ENCODE data around the gene AHSP. TPM values are rescaled to one million over a fixed set of nuclear protein-coding genes. Genes with fewer than 3 reads are reported as not detected.
A peak's percentile ranks its signal among the peaks of the same experiment; 100 is the strongest.
"Not testable (repeated sequence)": the region's sequence is repeated elsewhere in the genome, so short reads cannot be mapped to it uniquely, and the experiment has no call there.

The AHSP gene
- 1.6 TPM for total RNA-seq

- no peak for DNase-seq (ENCODE audit: low read depth in 2 of 3, low spot score in 2 of 3)
These were observed at the start of gene AHSP for GRCh38 chr16:31527734-31528274. AHSP (plus strand) TSS chr16:31527900; CDS start chr16:31528140, 240 bp downstream.

- no peak for DNase-seq (ENCODE audit: low read depth in 2 of 3, low spot score in 2 of 3)
These were observed 48.7 kb upstream of the AHSP start for GRCh38 chr16:31478956-31479355.

DNA sequence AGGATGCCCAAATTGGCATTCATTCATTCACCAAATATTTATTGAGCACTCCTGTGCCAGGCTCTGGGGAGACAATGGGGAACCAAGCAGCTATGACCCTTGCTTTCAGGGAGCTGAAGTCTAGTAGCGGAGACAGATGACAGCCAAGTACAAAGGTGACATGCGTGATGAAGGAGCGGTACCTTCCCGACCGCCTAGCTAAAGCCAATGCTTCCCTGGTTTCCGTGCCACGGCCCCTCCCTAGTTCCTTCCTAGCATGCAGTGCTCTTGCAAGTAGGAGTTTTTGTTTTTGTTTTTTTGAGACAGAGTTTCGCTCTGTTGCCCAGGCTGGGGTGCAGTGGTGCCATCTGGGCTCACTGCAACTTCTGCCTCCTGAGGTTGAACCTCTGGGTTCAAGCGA is 47.9 kb upstream of the AHSP start:
- DNase-seq (ENCODE audit: low read depth in 2 of 3, low spot score in 2 of 3) = no peak

GRCh38 chr16:31480851-31481536 is 46.7 kb upstream of the AHSP start:
- no peak for DNase-seq (ENCODE audit: low read depth in 2 of 3, low spot score in 2 of 3)

DNA sequence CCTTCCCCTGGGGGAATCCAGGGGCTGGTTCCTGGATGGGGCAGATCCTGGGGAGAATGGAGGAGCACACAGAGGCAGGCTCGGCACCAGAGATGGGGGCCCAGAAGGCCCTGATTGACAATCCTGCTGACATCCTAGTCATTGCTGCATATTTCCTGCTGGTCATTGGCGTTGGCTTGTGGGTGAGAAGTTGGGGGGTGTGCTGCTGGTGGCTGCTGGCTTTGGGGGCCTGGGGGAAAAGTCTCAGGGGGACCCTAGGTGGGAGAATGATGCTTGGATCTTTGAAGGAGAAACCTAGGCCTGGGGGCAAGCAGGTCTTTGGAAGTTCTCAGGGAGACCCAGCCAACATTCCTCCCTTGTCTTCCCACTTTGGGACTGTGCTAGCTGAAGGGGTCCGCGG is 44.6 kb upstream of the AHSP start, which contains the start of gene SLC5A2:
SLC5A2 (plus strand) TSS at position 43 of the 400 bp plus-strand sequence; CDS start at position 57, 14 bp downstream.
- DNase-seq (ENCODE audit: low read depth in 2 of 3, low spot score in 2 of 3) = no peak

DNA sequence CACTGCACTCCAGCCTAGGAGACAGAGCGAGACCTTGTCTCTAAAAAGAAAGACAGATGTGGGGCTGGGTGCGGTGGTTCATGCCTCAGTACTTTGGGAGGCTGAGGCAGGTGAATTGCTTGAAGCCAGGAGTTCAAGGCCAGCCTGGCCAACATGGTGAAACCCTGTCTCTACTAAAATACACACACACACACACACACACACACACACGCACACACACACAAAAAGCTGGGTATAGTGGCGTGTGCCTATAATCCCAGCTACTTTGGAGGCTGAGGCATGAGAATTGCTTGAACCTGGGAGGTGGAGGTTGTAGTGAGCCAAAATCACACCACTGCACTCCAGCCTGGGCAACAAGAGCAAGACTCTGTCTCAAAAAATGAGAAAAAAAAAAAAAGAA is 43.7 kb upstream of the AHSP start:
- DNase-seq (ENCODE audit: low read depth in 2 of 3, low spot score in 2 of 3) = not testable (repeated sequence)

GRCh38 chr16:31484491-31485171 is 43.1 kb upstream of the AHSP start:
- DNase-seq (ENCODE audit: low read depth in 2 of 3, low spot score in 2 of 3) = no peak

DNA sequence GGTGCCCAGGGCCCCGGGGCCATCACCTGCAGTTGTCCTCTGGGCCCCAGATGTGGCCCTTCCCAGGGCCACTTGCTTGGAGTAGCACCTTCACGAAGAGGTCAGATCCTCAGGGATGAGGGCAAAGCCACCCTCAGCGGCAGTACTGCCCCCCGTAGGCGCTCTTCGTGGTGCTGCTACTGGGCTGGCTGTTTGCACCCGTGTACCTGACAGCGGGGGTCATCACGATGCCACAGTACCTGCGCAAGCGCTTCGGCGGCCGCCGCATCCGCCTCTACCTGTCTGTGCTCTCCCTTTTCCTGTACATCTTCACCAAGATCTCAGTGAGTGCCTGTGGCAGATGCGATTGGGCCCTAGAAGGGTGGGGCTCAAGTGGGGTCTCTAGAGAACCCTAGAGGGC is 42.1 kb upstream of the AHSP start:
- no peak for DNase-seq (ENCODE audit: low read depth in 2 of 3, low spot score in 2 of 3)

DNA sequence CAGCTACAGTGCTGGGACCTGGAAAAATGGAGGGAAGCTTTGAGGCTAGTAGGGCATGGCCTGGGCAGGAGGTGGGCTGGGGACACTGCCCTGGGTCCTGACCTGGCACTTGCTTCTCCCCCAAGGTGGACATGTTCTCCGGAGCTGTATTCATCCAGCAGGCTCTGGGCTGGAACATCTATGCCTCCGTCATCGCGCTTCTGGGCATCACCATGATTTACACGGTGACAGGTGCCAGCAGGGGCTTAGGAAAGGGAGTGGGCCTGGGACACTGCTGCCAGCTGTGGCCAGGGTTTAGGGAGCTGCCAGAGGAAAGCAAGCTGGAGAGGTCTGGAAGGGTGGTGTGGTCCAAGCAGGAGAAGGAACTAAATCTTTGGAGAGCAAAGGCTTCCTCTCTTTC is 41.7 kb upstream of the AHSP start:
- DNase-seq (ENCODE audit: low read depth in 2 of 3, low spot score in 2 of 3) = no peak

GRCh38 chr16:31487071-31487719 is 40.5 kb upstream of the AHSP start:
- no peak for DNase-seq (ENCODE audit: low read depth in 2 of 3, low spot score in 2 of 3)

DNA sequence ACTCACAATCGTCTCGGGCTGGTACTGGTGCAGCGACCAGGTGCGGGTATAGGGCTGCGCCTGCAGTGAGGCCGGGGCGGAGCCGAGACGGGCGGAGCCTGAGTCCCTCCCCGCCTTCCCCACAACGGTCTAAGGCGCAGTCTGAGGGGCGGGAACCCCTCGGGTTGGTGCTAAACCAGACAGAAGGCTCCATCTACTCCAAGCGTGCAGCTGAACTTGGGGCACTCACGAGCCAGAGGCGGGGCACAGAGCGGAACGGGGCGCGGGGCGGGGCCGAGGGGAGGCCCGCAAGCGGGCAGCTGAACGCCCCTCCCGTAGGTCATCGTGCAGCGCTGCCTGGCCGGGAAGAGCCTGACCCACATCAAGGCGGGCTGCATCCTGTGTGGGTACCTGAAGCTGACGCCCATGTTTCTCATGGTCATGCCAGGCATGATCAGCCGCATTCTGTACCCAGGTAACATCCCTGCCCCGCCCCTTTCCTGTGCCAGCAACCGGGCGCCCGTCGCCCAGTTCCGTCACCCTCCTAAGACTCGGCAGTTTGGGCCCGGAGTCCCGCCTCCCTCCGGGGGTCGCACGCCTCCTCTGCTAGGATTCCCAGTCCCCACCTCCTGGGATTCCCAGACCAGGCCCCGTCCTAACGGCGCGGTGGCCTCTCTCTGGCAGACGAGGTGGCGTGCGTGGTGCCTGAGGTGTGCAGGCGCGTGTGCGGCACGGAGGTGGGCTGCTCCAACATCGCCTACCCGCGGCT is 39.8 kb upstream of the AHSP start:
- peak; percentile 54 to 75 (median 66) for DNase-seq (ENCODE audit: low read depth in 2 of 3, low spot score in 2 of 3)

DNA sequence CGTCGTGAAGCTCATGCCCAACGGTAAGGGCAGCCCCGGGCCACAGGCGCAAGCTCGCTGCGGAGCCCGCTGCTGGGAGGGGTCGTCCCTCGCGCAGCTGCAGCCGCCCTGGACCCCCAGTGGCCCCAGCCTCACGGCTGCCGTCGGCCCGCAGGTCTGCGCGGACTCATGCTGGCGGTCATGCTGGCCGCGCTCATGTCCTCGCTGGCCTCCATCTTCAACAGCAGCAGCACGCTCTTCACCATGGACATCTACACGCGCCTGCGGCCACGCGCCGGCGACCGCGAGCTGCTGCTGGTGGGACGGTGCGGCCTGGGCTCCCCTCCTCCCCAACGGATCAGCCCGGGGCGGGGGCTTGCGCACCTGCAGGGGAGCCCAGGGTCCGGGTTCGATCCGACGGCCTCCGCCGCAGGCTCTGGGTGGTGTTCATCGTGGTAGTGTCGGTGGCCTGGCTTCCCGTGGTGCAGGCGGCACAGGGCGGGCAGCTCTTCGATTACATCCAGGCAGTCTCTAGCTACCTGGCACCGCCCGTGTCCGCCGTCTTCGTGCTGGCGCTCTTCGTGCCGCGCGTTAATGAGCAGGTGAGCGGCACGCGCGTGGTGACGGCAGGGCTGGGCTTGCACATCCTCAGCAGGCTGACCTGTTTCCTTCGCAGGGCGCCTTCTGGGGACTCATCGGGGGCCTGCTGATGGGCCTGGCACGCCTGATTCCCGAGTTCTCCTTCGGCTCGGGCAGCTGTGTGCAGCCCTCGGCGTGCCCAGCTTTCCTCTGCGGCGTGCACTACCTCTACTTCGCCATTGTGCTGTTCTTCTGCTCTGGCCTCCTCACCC is 39.0 kb upstream of the AHSP start:
- DNase-seq (ENCODE audit: low read depth in 2 of 3, low spot score in 2 of 3) = no peak

GRCh38 chr16:31489298-31489564 is 38.5 kb upstream of the AHSP start:
- DNase-seq (ENCODE audit: low read depth in 2 of 3, low spot score in 2 of 3) = no peak

- DNase-seq (ENCODE audit: low read depth in 2 of 3, low spot score in 2 of 3) = no peak
These were observed 37.8 kb upstream of the AHSP start for GRCh38 chr16:31489616-31490584.

- DNase-seq (ENCODE audit: low read depth in 2 of 3, low spot score in 2 of 3) = no peak
These were observed 35.8 kb upstream of the AHSP start for GRCh38 chr16:31491778-31492418.

- DNase-seq (ENCODE audit: low read depth in 2 of 3, low spot score in 2 of 3) = no peak
These were observed 34.1 kb upstream of the AHSP start for GRCh38 chr16:31493506-31494125.

DNA sequence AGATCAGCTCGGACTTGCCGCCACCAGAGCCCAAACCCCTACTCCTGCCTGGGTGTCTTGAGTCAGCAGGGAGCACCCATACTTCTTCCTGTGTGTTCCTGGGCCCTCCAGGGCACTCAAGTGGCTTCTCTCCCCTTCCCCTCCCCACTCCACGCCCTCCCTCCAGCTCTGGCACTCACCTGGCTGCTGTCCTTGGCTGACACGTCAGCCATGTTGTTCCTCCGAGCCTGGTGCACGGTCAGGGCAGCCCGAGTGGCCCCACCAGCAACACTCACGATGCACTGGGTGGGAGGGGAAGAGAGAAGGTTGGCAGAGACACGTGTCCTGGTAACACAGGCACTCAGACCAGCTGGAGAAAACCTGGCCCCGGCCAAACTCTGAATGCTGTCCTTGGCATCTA is 31.0 kb upstream of the AHSP start:
- DNase-seq (ENCODE audit: low read depth in 2 of 3, low spot score in 2 of 3) = no peak

DNA sequence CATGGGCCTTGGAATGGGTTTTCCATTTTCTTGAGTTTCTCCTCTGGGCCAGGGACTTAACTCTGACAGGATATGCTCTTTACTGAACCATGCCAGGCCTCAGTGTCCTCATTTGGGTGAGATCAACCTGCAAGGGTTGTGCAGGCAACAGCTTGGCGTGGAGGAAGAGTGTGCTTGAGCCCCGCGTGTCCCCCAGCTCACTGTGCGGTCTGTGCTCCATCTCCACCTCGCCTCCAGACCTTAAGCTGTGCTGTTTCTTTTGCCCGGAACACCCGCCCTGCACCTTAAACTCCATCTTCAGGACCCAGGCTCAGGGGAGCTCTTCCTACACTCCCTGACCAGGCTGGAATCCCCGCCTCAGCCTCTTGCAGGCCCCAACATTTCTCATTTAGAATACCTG is 29.2 kb upstream of the AHSP start:
- DNase-seq (ENCODE audit: low read depth in 2 of 3, low spot score in 2 of 3) = no peak

Data from hematopoietic multipotent progenitor cell (in vitro differentiated cells).